HFF-Myc (cell line): ENCODE data around the gene RNF135.

Experiments
- DNase-seq: peaks from one replicate; pipeline ENCODE4 v3.0.0-alpha.2; 2011; ENCODE audit warnings: low read depth; ENCODE audit errors: extremely low read depth
- H3K4me3 ChIP-seq: replicated peaks from 2 replicates; pipeline ENCODE4 v1.5.1; 2011; ENCODE audit warnings: low read depth, mild to moderate bottlenecking, control low read depth, low read length
- TF ChIP-seq, protein P1 (sequence below): IDR thresholded peaks from 2 replicates; pipeline ENCODE4 v1.5.1; 2012; ENCODE audit warnings: mild to moderate bottlenecking, low read depth, low read length, control low read depth; ENCODE audit errors: missing control alignments

Gene RNF135

DNA sequence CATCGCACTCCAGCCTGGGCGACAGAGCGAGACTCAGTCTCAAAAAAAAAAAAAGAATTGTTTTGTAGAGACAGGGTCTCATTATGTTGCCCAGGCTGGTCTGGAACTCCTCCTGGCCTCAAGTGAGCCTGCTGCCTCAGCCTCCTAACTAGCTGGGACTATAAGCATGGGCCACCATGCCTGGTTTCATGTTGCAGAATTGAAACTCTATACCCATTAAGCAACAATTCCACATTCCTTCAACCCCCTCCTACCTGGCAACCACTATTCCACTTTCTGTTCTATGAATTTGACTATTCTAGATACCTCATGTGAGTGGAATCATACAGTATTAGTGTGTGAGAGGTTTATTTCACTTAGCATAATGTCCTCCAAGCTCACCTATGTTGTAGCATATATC is 24.5 kb downstream of the RNF135 start:
- DNase-seq = no peak
- TF ChIP-seq, protein P1, sequence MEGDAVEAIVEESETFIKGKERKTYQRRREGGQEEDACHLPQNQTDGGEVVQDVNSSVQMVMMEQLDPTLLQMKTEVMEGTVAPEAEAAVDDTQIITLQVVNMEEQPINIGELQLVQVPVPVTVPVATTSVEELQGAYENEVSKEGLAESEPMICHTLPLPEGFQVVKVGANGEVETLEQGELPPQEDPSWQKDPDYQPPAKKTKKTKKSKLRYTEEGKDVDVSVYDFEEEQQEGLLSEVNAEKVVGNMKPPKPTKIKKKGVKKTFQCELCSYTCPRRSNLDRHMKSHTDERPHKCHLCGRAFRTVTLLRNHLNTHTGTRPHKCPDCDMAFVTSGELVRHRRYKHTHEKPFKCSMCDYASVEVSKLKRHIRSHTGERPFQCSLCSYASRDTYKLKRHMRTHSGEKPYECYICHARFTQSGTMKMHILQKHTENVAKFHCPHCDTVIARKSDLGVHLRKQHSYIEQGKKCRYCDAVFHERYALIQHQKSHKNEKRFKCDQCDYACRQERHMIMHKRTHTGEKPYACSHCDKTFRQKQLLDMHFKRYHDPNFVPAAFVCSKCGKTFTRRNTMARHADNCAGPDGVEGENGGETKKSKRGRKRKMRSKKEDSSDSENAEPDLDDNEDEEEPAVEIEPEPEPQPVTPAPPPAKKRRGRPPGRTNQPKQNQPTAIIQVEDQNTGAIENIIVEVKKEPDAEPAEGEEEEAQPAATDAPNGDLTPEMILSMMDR = no peak
- H3K4me3 ChIP-seq = no peak overlapping the region

DNA sequence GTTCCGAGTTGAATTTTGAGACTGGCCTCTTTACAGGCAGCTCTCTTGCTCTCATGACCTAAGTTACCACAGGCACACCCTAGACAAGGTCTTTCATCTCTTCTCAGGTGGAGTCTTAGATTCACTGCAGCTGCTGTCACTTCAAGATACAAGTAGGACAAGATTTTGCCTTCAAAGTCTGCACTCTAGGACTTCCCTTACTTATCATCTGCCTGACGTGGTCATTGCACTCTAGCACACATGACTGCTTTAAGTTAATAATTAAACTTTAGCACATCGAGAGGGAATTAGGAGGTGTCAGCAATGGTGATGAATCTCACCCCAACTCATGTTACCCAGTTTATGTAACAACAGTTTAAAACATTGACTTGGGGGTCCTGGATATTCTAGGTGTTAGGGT is 25.6 kb downstream of the RNF135 start:
- no peak for DNase-seq
- H3K4me3 ChIP-seq = no peak overlapping the region
- TF ChIP-seq, protein P1 = no peak

DNA sequence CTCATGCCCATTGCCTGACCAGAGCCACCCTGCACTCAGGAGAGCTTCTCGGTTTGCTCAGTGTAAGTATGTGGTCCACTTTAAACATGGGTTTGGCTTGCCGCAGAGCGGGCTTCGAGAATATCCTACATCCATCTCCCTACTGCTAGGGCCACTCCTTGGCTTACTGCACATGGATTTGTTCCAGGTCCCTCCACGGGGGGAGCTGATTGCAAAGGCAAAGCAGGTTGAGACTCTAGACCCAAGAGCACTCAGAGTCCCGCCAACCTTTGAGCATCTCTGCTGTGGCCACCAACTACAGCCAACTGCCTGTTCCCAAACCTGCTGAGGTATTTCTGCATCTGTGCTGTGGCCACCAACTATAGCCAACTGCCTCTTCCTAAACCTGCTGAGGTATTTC is 26.4 kb downstream of the RNF135 start:
- DNase-seq = no peak
- H3K4me3 ChIP-seq = no peak overlapping the region
- TF ChIP-seq, protein P1 = no peak

DNA sequence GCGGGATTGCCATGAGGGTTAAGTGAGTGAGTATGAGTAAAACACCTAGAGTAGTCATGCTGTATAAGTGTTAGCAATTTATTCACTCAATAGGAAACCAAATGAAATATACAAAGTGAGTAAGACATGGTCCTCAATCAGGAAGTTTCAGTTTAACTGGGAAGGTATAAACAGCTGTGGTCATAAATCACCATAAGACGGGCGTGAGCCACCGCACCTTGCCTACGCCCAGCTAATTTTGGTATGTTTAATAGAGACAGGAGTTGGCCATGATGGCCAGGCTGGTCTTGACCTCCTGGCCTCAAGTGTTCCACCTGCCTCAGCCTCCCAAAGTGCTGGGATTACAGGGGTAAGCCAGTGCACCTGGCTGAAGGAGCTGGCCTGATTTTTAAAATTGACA is 27.0 kb downstream of the RNF135 start:
- TF ChIP-seq, protein P1 = no peak
- no peak overlapping the region for H3K4me3 ChIP-seq
- no peak for DNase-seq

DNA sequence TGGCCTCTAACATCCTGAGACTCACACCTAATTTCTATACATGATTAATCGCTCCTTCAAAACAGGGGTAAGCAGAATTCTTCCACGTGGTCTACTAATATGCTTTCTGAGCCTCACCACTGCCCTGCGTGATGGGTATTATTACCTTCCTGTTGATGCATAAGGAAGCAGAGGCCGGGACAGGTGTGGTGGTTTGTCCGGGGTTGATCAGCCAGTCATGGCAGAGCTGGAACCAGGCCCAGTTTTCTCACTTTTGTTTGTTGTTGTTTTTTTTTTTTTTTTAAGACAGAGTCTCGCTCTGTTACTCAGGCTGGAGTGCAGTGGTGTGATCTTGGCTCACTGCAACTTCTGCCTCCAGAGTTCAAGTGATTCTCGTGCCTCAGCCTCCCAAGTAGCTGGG is 31.2 kb downstream of the RNF135 start:
- TF ChIP-seq, protein P1 = no peak
- H3K4me3 ChIP-seq = no peak overlapping the region
- no peak for DNase-seq

DNA sequence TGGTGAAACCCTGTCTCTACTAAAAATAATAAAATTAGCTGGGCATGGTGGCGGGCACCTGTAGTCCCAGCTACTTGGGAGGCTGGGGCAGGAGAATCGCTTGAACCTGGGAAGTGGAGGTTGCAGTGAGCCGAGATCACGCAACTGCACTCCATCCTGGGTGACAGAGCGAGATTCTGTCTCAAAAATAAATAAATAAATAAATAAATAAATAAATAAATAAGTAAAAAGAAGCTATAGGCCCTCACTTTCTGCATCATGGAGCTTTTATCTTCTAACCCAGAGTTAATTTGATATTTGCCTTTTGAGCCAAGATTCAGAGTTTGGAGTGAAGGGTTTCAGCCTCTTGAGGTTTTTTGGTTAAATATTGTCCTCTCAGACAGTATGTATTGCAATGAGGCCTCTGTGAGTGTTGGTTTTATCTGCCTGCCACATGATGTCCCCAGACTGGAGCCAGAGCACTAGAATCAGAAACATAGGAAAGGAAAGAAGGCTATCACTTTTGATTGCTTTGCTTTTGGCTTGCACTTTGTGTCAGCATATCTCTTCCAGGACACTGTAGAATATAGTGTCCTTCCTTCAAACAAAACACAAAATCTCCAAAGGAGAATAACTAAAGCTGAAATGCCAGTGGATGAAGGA is 32.5 kb downstream of the RNF135 start:
- TF ChIP-seq, protein P1 = no peak

DNA sequence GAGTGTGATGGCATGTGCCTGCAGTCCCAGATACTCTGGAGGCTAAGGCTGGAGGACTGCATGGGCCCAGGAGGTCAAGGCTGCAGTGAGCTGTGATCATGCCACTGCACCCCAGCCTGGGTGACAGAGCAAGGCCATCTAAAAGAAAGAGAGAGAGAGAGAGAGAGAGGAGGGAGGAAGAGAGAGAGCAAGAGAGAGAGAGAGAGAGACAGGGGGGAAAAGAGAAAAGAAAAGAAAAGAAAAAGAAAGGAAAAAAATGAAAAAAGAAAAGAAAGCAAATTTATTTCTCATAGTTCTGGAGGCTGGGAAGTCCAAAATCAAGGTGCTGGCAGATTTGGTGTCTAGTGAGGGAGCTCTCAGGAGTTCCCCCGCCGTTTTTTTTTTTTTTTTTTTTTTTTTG is 33.3 kb downstream of the RNF135 start:
- DNase-seq = no peak
- no peak overlapping the region for H3K4me3 ChIP-seq
- TF ChIP-seq, protein P1 = no peak

More for the DNA sequence above, 32.5 kb downstream of the RNF135 start:
- no peak overlapping the region for H3K4me3 ChIP-seq
- DNase-seq = no peak
